Measurements from ENCODE around the gene UBE2F.
"Not testable (repeated sequence)": the region's sequence is repeated elsewhere in the genome, so short reads cannot be mapped to it uniquely, and the experiment has no call there.

UBE2F gene

GRCh38 chr2:238064376-238064775 lies 97.6 kb downstream of the UBE2F start:
- Histone ChIP-seq H3K9ac (no peak overlapping the region), H3K4me1 (peaks cover 17% of the 10 kb centered on the region), H3K4me3 (ENCODE audit: low read depth, low read length) (no peak overlapping the region), H3K9me3 (ENCODE audit: control insufficient read depth, low read length) (no peaks in the 10 kb centered on the region), H3K79me2 (no peaks in the 10 kb centered on the region), H2AFZ (peak overlapping the region; percentile 9), H3K27ac (peak overlapping the region; percentile 13), H3K36me3 (ENCODE audit: control insufficient read depth, insufficient read depth, low read length) (no peaks in the 10 kb centered on the region), H3K27me3 (ENCODE audit: control insufficient read depth, insufficient read depth, low read length) (no peaks in the 10 kb centered on the region), H3K4me2 (ENCODE audit: low read length) (peak overlapping the region; percentile 23)
- no peak for TF ChIP-seq CTCF (IDR thresholded peaks at IDR 0.05)

GRCh38 chr2:238065071-238065846 lies 98.4 kb downstream of the UBE2F start:
- Histone ChIP-seq H3K79me2 (no peaks in the 10 kb centered on the region), H3K9me3 (ENCODE audit: control insufficient read depth, low read length) (no peaks in the 10 kb centered on the region), H3K9ac (no peak overlapping the region), H2AFZ (no peak overlapping the region), H3K36me3 (ENCODE audit: control insufficient read depth, insufficient read depth, low read length) (no peaks in the 10 kb centered on the region), H3K4me1 (peaks cover 11% of the 10 kb centered on the region), H3K27me3 (ENCODE audit: control insufficient read depth, insufficient read depth, low read length) (no peaks in the 10 kb centered on the region), H3K4me2 (ENCODE audit: low read length) (no peak overlapping the region), H3K27ac (no peak overlapping the region), H3K4me3 (ENCODE audit: low read depth, low read length) (no peak overlapping the region)
- TF ChIP-seq CTCF (IDR thresholded peaks at IDR 0.05) = no peak

- no peak overlapping the region for H3K4me2 ChIP-seq (ENCODE audit: low read length)
- no peak overlapping the region for H2AFZ ChIP-seq
- no peaks in the 10 kb centered on the region for H3K9me3 ChIP-seq (ENCODE audit: control insufficient read depth, low read length)
- H3K27me3 ChIP-seq (ENCODE audit: control insufficient read depth, insufficient read depth, low read length) = no peaks in the 10 kb centered on the region
- H3K9ac ChIP-seq = no peak overlapping the region
- no peak overlapping the region for H3K27ac ChIP-seq
- no peak overlapping the region for H3K4me3 ChIP-seq (ENCODE audit: low read depth, low read length)
- H3K79me2 ChIP-seq = no peaks in the 10 kb centered on the region
- no peak for TF ChIP-seq CTCF (IDR thresholded peaks at IDR 0.05)
- peaks cover 11% of the 10 kb centered on the region for H3K4me1 ChIP-seq
- no peaks in the 10 kb centered on the region for H3K36me3 ChIP-seq (ENCODE audit: control insufficient read depth, insufficient read depth, low read length)
Observed at GRCh38 chr2:238066218-238066617, 99.4 kb downstream of the UBE2F start.

- not testable (repeated sequence) for H3K4me2 ChIP-seq (ENCODE audit: low read length); H3K27me3 ChIP-seq (ENCODE audit: control insufficient read depth, insufficient read depth, low read length); H3K4me3 ChIP-seq (ENCODE audit: low read depth, low read length); H3K27ac ChIP-seq; H3K9ac ChIP-seq; H3K9me3 ChIP-seq (ENCODE audit: control insufficient read depth, low read length); H3K79me2 ChIP-seq; H2AFZ ChIP-seq; H3K36me3 ChIP-seq (ENCODE audit: control insufficient read depth, insufficient read depth, low read length)
- peaks cover 11% of the 10 kb centered on the region for H3K4me1 ChIP-seq
Observed at GRCh38 chr2:238066718-238067117, 99.9 kb downstream of the UBE2F start.

- peaks cover 9% of the 10 kb centered on the region for H3K4me1 ChIP-seq
- no peak overlapping the region for H2AFZ ChIP-seq
- no peak overlapping the region for H3K4me2 ChIP-seq (ENCODE audit: low read length)
- H3K9me3 ChIP-seq (ENCODE audit: control insufficient read depth, low read length) = no peaks in the 10 kb centered on the region
- no peaks in the 10 kb centered on the region for H3K79me2 ChIP-seq
- H3K27ac ChIP-seq = no peak overlapping the region
- no peaks in the 10 kb centered on the region for H3K36me3 ChIP-seq (ENCODE audit: control insufficient read depth, insufficient read depth, low read length)
- no peak for TF ChIP-seq CTCF (IDR thresholded peaks at IDR 0.05)
- no peaks in the 10 kb centered on the region for H3K27me3 ChIP-seq (ENCODE audit: control insufficient read depth, insufficient read depth, low read length)
- no peak overlapping the region for H3K9ac ChIP-seq
- no peak overlapping the region for H3K4me3 ChIP-seq (ENCODE audit: low read depth, low read length)
Observed at GRCh38 chr2:238067939-238068338, 101.1 kb downstream of the UBE2F start.

All from parathyroid adenoma (tissue), 2 donors.